ENCODE measurements around the gene FLT3LG. TPM values are rescaled to one million over a fixed set of nuclear protein-coding genes. Genes with fewer than 3 reads are reported as not detected.

FLT3LG gene
- total and polyA plus RNA-seq, 3 experiments from 2014 or later, result 63.9 to 148 (median 71.5) TPM

DNA sequence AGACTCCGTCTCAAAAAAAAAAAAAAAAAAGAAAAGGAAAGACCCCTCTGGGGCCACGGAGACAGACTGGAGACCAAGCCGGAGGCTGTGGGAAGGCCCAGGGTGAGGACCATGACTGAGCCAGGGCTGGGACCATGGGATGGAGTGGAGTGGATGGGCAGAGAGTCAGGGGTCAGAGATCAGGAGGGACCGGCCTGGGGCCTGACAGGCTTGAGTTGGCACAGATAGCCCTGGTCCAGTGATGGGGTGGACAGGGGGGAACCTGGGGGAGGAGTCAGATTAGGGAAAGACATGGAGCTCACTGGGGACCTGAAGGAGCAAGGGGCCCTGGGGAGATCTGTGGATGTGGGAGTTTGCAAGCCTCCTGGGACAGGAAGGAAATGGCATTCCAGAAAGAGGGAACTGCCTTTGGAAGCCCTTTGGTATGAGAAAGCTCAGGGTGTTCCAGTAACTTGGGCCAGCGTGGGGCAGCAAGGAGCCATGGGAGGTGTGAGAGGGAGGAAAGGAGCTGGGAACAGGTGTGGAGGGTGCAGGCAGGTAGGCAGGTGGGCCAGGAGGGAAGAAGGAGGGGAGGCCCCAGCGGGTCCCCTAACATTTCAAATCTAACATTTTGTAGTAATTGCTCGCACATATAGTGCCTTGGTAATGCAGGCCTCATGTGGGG lies 7.1 kb downstream of the FLT3LG start:
- Histone ChIP-seq H3K4me3 (ENCODE audit: low read length) (no peak overlapping the region), H3K9me3 (ENCODE audit: low read length) (no peaks in the 10 kb centered on the region), H3K4me1 (ENCODE audit: insufficient read depth, low read length) (peaks cover 26% of the 10 kb centered on the region), H3K36me3 (ENCODE audit: insufficient read depth, low read length) (peaks cover 19% of the 10 kb centered on the region), H3K27ac (ENCODE audit: low read depth, low read length) (no peak overlapping the region), H3K27me3 (ENCODE audit: insufficient read depth, low read length, poor library complexity, severe bottlenecking) (no peaks in the 10 kb centered on the region)
- DNase-seq, result no peak
- Mint-ChIP-seq H3K36me3 (peaks cover 3 to 66% (median 9%) of the 10 kb centered on the region in 3 donors), H3K27me3 (peaks cover 0 to 2% of the 10 kb centered on the region in 2 donors), H3K9me3 (no peaks in the 10 kb centered on the region), H3K4me3 (peak overlapping the region in 1 of 7 donors; percentile 54), H3K27ac (peak overlapping the region in 5 of 8 donors; percentile 29 to 84 (median 72)), H3K4me1 (peaks cover 6 to 20% (median 9%) of the 10 kb centered on the region in 3 donors)
- CTCF ChIA-PET, result interaction anchor here (0.8 kb wide), 1 partner anchor 11 kb away, joined by 3 read pairs; no protein-coding TSS in a partner anchor
- POLR2A ChIA-PET, result interaction anchor here (0.7 to 1.2 kb wide), 2 partner anchors 8 to 15 kb away, joined by 3 to 4 read pairs; no protein-coding TSS in a partner anchor

DNA sequence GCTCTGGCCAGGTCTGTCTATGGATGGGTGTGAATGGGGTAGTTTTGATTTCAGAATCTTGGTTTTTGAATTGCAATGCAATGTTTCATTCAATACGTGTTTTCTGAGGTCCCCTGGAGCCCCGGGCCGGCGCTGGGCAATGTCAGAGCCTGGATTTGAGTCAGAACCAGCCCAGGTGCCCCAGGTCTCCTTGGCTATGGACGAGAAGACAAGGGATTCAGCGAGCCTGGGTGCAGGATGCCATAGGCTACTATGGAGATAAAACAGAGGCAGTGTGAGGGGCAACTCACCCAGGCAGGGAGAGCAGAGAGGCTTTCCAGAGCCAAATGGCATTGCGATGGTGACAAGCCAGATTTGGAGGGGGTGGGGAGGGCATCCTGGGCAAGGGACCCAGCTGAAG lies 12.2 kb downstream of the FLT3LG start:
- no peaks in the 10 kb centered on the region for H3K9me3 ChIP-seq (ENCODE audit: low read length)
- Mint-ChIP-seq H3K4me1 (peaks cover 38 to 50% (median 39%) of the 10 kb centered on the region in 3 donors), H3K4me3 (peak overlapping the region in 1 of 7 donors; percentile 82), H3K27me3 (peaks cover 0 to under 1% of the 10 kb centered on the region in 2 donors), H3K9me3 (peaks cover 0 to 2% (median 0%) of the 10 kb centered on the region in 5 donors), H3K27ac (peak overlapping the region in 7 of 8 donors; percentile 29 to 93 (median 68)), H3K36me3 (peaks cover 0 to 86% (median 28%) of the 10 kb centered on the region in 3 donors)
- DNase-seq, result peak in 1 of 5 donors; percentile 7
- no peaks in the 10 kb centered on the region for H3K27me3 ChIP-seq (ENCODE audit: insufficient read depth, low read length, poor library complexity, severe bottlenecking)
- H3K4me1 ChIP-seq (ENCODE audit: insufficient read depth, low read length), result peaks cover 38% of the 10 kb centered on the region
- no peak overlapping the region for H3K4me3 ChIP-seq (ENCODE audit: low read length)
- peaks cover 33% of the 10 kb centered on the region for H3K36me3 ChIP-seq (ENCODE audit: insufficient read depth, low read length)
- ChIA-PET CTCF (interaction anchor here (1.3 kb wide), 1 partner anchor 62 kb away, joined by 3 read pairs; no protein-coding TSS in a partner anchor), POLR2A (interaction anchor here (0.5 to 1.3 kb wide), 2 partner anchors 10 to 52 kb away, joined by 3 read pairs; partner anchors contain the start of gene RPS11)
- no peak overlapping the region for H3K27ac ChIP-seq (ENCODE audit: low read depth, low read length)

DNA sequence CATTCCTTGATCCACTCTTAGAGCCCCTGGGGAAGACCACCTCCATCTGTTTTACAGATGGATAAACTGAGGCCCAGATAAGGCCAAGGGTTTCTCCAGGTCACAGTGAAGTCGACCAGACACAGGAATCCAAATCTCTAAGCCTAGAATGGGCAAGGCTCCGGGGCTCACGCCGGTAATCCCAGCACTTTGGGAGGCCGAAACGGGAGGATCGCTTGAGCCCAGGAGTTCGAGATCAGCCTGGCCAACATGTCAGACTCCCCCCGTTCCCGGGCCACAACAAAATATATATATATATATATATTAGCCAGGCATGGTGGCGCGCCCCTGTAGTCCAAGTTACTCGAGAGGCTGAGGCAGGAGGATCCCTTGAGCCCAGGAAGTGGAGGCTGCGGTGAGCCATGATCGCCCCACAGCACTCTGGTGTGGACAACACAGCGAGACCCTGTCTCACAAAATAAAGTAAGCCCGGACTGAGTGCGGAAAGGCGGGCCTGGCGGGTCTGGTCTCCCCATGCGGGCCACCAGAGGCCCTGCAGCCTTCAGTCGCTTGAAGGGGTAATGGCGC lies 12.8 kb downstream of the FLT3LG start:
- H3K9me3 Mint-ChIP-seq, result peaks cover 0 to 2% (median 0%) of the 10 kb centered on the region in 5 donors
- Histone ChIP-seq H3K36me3 (ENCODE audit: insufficient read depth, low read length) (peaks cover 37% of the 10 kb centered on the region), H3K4me1 (ENCODE audit: insufficient read depth, low read length) (peaks cover 36% of the 10 kb centered on the region), H3K27me3 (ENCODE audit: insufficient read depth, low read length, poor library complexity, severe bottlenecking) (no peaks in the 10 kb centered on the region), H3K4me3 (ENCODE audit: low read length) (no peak overlapping the region), H3K9me3 (ENCODE audit: low read length) (no peaks in the 10 kb centered on the region), H3K27ac (ENCODE audit: low read depth, low read length) (peak overlapping the region; percentile 45)
- peaks cover under 1 to 87% (median 28%) of the 10 kb centered on the region in 3 donors for H3K36me3 Mint-ChIP-seq
- no peak for DNase-seq
- no peaks in the 10 kb centered on the region for H3K27me3 Mint-ChIP-seq
- ChIA-PET POLR2A (interaction anchor here (0.6 to 2.5 kb wide), 6 partner anchors 9 to 366 kb away, joined by 3 to 27 read pairs (median 4); partner anchors contain the start of gene RPS11), CTCF (interaction anchor here (1.0 to 1.3 kb wide), 2 partner anchors 9 to 61 kb away, joined by 3 to 5 read pairs; partner anchors contain the start of gene RPS11)
- H3K27ac Mint-ChIP-seq, result peak overlapping the region; percentile 88 to 97 (median 94)
- H3K4me3 Mint-ChIP-seq, result peak overlapping the region; percentile 86 to 99 (median 97)
- peaks cover 37 to 52% (median 41%) of the 10 kb centered on the region in 3 donors for H3K4me1 Mint-ChIP-seq

DNA sequence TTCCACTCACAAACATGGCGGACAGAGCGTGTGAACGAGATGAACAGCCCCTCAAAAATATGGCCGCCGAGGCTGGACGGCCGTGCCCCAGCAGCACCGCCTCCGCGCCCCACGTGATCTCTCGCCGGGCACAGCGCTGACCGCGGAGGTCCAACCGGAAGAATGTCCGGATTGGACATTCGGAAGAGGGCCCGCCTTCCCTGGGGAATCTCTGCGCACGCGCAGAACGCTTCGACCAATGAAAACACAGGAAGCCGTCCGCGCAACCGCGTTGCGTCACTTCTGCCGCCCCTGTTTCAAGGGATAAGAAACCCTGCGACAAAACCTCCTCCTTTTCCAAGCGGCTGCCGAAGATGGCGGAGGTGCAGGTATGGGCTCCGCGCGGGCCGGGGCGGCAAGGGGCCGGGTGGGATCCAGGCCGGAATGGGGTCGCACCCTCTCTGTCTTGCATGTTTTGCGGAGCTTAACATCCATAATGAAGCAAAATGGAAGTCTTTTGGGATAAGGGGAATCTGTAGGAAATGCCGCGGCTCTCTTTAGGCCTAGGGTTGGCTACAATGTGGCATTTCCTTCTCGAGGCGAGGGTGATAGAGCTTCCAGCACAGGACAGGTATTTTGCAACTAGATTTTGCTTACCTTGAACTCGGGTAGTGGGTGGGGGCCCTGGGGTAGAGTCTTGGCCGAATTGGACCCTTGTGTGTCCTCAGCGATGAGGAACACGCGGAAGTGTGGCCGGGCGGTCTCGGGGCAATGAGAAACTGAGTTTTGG lies 13.4 kb downstream of the FLT3LG start, which contains the start of gene RPL13A:
Gene RPL13A, plus strand, starts transcription at position 332 of the 769 bp plus-strand sequence. Its CDS starts 22 bp downstream, at position 354.
- peak; percentile 99 to 100 (median 99) for DNase-seq
- Mint-ChIP-seq H3K9me3 (peaks cover 0 to 2% (median 0%) of the 10 kb centered on the region in 5 donors), H3K4me3 (peak within 1 kb of the TSS; percentile 86 to 99 (median 97)), H3K27me3 (no peaks in the 10 kb centered on the region), H3K4me1 (peaks cover 40 to 59% (median 47%) of the 10 kb centered on the region in 3 donors), H3K36me3 (peaks cover 7 to 87% (median 31%) of the 10 kb centered on the region in 3 donors), H3K27ac (peak within 1 kb of the TSS; percentile 88 to 97 (median 94))
- peak within 1 kb of the TSS; percentile 92 for H3K27ac ChIP-seq (ENCODE audit: low read depth, low read length)
- H3K4me1 ChIP-seq (ENCODE audit: insufficient read depth, low read length), result peaks cover 38% of the 10 kb centered on the region
- H3K4me3 ChIP-seq (ENCODE audit: low read length), result peak within 1 kb of the TSS; percentile 93
- no peaks in the 10 kb centered on the region for H3K27me3 ChIP-seq (ENCODE audit: insufficient read depth, low read length, poor library complexity, severe bottlenecking)
- ChIA-PET POLR2A (interaction anchor here (0.6 to 2.5 kb wide), 9 partner anchors 9 to 366 kb away, joined by 3 to 27 read pairs (median 5); partner anchors contain the start of genes FLT3LG and RPS11), CTCF (interaction anchor here (0.8 to 2.9 kb wide), 10 partner anchors 9 to 191 kb away, joined by 3 to 14 read pairs (median 7); partner anchors contain the start of genes FLT3LG and RPS11)
- peaks cover 43% of the 10 kb centered on the region for H3K36me3 ChIP-seq (ENCODE audit: insufficient read depth, low read length)
- H3K9me3 ChIP-seq (ENCODE audit: low read length), result no peaks in the 10 kb centered on the region

DNA sequence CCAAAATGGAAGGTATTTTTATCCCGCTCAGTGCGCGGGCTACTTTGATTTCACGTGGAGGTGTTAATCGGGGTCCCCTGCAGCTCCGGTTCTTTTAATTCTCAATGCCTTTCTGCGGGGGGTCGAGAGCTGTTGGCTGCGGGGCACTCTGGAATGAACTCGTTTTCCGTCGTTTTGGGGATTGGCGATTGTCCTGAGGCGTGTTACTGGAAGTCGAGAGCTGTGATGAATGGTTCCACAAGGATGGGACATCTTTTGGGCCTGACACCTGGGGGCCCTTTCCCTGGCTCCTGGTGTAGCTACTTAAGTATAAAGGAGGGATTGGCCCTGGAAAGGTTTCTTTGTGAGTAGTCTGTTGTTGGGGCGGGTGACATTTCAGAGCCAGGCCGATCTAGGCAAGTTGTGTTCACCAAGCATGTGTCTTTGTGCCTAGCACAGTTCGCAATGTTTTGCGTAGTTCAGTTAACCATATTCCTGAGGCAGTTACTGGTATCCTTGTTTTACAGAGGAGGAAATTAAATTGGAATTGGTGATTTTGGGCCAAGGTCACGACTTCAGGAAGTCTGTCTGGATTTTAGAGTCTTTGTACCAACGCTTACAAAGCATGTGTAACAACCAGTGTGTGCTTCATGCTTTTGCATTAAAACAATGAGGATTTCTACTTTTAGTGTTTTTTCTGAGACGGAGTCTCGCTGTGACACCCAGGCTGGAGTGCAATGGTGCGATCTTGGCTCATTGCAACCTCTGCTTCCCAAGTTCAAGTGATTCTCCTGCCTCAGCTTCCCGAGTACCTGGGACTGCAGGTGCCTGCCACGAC lies 14.2 kb downstream of the FLT3LG start:
- Histone ChIP-seq H3K27me3 (ENCODE audit: insufficient read depth, low read length, poor library complexity, severe bottlenecking) (no peaks in the 10 kb centered on the region), H3K4me1 (ENCODE audit: insufficient read depth, low read length) (peaks cover 46% of the 10 kb centered on the region), H3K4me3 (ENCODE audit: low read length) (peak overlapping the region; percentile 93), H3K36me3 (ENCODE audit: insufficient read depth, low read length) (peaks cover 51% of the 10 kb centered on the region), H3K9me3 (ENCODE audit: low read length) (no peaks in the 10 kb centered on the region), H3K27ac (ENCODE audit: low read depth, low read length) (peak overlapping the region; percentile 92)
- DNase-seq, result no peak
- H3K4me1 Mint-ChIP-seq, result peaks cover 48 to 67% (median 55%) of the 10 kb centered on the region in 3 donors
- ChIA-PET CTCF (interaction anchor here (0.8 to 2.9 kb wide), 13 partner anchors 8 to 190 kb away, joined by 3 to 14 read pairs (median 6); partner anchors contain the start of genes FLT3LG and RPS11), POLR2A (interaction anchor here (0.7 to 2.5 kb wide), 11 partner anchors 8 to 148 kb away, joined by 3 to 27 read pairs (median 5); partner anchors contain the start of genes ALDH16A1, FLT3LG and RPS11)
- H3K9me3 Mint-ChIP-seq, result peaks cover 0 to 8% (median 4%) of the 10 kb centered on the region in 5 donors
- H3K36me3 Mint-ChIP-seq, result peaks cover 14 to 87% (median 37%) of the 10 kb centered on the region in 3 donors
- H3K27me3 Mint-ChIP-seq, result peaks cover 0 to 5% of the 10 kb centered on the region in 2 donors
- H3K4me3 Mint-ChIP-seq, result peak overlapping the region; percentile 86 to 99 (median 97)
- H3K27ac Mint-ChIP-seq, result peak overlapping the region; percentile 88 to 97 (median 94)

DNA sequence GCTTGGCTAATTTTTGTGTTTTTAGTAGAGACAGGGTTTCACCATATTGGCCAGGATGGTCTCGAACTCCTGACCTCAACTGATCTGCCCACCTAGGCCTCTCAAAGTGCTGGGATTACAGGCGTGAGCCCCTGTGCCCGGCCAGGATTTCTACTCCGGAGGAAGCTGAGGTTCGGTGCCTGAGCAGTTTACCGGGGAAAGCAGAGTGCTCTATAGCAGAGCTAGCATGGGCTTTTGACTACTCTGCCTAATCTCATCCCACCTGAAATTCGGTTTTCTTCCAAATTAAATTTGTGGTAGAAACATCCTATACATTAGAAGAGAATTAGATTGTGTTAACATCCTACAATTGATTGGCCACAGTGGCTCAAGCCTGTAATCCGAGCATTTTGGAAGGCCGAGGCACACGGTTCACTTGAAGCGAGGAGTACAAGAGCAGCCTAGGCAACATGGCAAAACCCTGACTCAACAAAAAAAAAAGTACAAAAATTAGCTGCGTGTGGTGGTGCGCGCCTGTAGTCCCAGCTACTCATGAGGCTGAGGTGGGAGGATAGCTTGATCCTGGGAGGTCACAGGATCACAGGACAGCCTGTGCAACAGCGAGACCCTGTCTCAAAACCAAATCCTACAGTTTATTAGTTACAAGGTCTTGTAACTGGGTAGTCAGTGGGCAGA lies 15.0 kb downstream of the FLT3LG start:
- CTCF ChIA-PET, result interaction anchor here (1.1 to 2.9 kb wide), 12 partner anchors 11 to 190 kb away, joined by 3 to 14 read pairs (median 7); partner anchors contain the start of gene FLT3LG
- peak overlapping the region; percentile 86 to 99 (median 97) for H3K4me3 Mint-ChIP-seq
- POLR2A ChIA-PET, result interaction anchor here (0.6 to 2.5 kb wide), 8 partner anchors 7 to 1214 kb away, joined by 3 to 27 read pairs (median 5); partner anchors contain the start of genes ALDH16A1, PIH1D1 and RPS11
- Histone ChIP-seq H3K9me3 (ENCODE audit: low read length) (no peaks in the 10 kb centered on the region), H3K27me3 (ENCODE audit: insufficient read depth, low read length, poor library complexity, severe bottlenecking) (no peaks in the 10 kb centered on the region), H3K4me1 (ENCODE audit: insufficient read depth, low read length) (peaks cover 49% of the 10 kb centered on the region), H3K36me3 (ENCODE audit: insufficient read depth, low read length) (peaks cover 52% of the 10 kb centered on the region), H3K4me3 (ENCODE audit: low read length) (peak overlapping the region; percentile 93), H3K27ac (ENCODE audit: low read depth, low read length) (peak overlapping the region; percentile 92)
- DNase-seq, result no peak
- peaks cover 14 to 84% (median 33%) of the 10 kb centered on the region in 3 donors for H3K36me3 Mint-ChIP-seq
- peaks cover 0 to 14% (median 6%) of the 10 kb centered on the region in 5 donors for H3K9me3 Mint-ChIP-seq
- H3K27ac Mint-ChIP-seq, result peak overlapping the region; percentile 88 to 97 (median 94)
- H3K27me3 Mint-ChIP-seq, result peaks cover 0 to 7% of the 10 kb centered on the region in 2 donors
- peaks cover 52 to 72% (median 61%) of the 10 kb centered on the region in 3 donors for H3K4me1 Mint-ChIP-seq

Data from CD8-positive, alpha-beta memory T cell (primary cell).